ENCODE measurements around the gene VMP1.

VMP1 gene

DNA sequence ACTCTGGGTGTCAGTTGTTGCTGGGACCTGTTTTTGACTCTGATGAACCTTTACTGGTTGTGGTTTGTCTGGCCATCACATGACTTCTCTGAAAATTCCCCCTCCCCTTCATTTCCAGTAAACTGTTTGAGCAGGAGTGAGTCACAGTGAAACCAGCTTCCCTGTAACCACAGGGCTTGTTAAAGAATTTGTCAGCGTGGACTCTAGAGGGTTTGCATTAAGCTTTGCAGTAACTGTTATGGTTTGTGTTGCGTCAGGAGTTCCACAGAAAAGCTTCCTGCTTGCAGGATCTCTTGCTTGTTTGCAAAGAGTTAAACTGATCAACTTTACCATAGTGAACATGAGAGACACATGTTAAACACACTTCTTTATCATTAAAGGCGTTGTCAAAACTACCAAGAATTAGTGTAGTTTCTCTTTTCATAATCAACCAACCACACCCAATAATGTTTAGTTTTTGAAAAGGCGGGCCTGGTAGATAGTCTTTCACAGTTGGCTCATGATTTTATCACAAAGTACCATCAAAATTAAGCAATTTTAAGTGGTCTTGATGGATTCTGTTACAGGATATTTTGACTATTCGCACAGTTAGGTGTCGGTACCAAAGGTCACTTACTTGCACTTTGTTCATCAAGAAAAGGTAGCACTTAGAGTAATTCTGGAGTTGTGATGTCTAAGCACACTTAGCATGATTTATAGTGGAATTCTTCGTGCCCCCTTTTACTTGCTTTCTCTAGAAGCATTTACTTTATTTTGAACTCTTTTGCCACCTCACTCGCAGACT lies 79.3 kb downstream of the VMP1 start (continued):
- TF ChIP-seq ZNF610 (tag by site-specific recombination; IDR thresholded peaks at IDR 0.05; ENCODE audit: borderline replicate concordance) (no peak), ZNF76 (tag by site-specific recombination; IDR thresholded peaks at IDR 0.05; ENCODE audit: borderline replicate concordance, low read depth) (no peak; the same call in 1 of the 2 replicates), ZFP69B (tag by site-specific recombination; IDR thresholded peaks at IDR 0.05) (peak; percentile 80; the same call in 1 of the 2 replicates), ZBTB20 (tag by site-specific recombination; IDR thresholded peaks at IDR 0.05) (0 out of 2 replicates have a peak, but pooled peaks have one; percentile 46), ZNF629 (tag by site-specific recombination; IDR thresholded peaks at IDR 0.05) (peak; percentile 96), ZBTB1 (tag by site-specific recombination; IDR thresholded peaks at IDR 0.05) (no peak), ZNF571 (tag by site-specific recombination; IDR thresholded peaks at IDR 0.05) (no peak), ZNF140 (tag by site-specific recombination; IDR thresholded peaks at IDR 0.05) (no peak), ZNF624 (tag by site-specific recombination; IDR thresholded peaks at IDR 0.05) (no peak), RBAK (tag by site-specific recombination; IDR thresholded peaks at IDR 0.05) (no peak), ZNF133 (tag by site-specific recombination; IDR thresholded peaks at IDR 0.05) (no peak), WT1 (tag by site-specific recombination; IDR thresholded peaks at IDR 0.05) (peak; percentile 67; the same call in 1 of the 2 replicates), REPIN1 (tag by site-specific recombination; IDR thresholded peaks at IDR 0.05; ENCODE audit: low read depth) (no peak), IKZF3 (tag by site-specific recombination; IDR thresholded peaks at IDR 0.05) (peak; percentile 95), ZNF341 (tag by site-specific recombination; IDR thresholded peaks at IDR 0.05; ENCODE audit: low read depth) (no peak), ZNF654 (tag by site-specific recombination; IDR thresholded peaks at IDR 0.05; ENCODE audit: low read depth) (peak; percentile 3; the same call in 1 of the 2 replicates), ZNF155 (tag by site-specific recombination; IDR thresholded peaks at IDR 0.05) (no peak), GLIS1 (tag by site-specific recombination; IDR thresholded peaks at IDR 0.05) (peak; percentile 34; the same call in 1 of the 2 replicates), SP3 (tag by site-specific recombination; IDR thresholded peaks at IDR 0.05) (peak; percentile 40), ZBTB7A (tag by site-specific recombination; IDR thresholded peaks at IDR 0.05; ENCODE audit: low read depth) (no peak), ZNF560 (tag by site-specific recombination; IDR thresholded peaks at IDR 0.05; ENCODE audit: borderline replicate concordance) (no peak), ZBTB48 (tag by site-specific recombination; IDR thresholded peaks at IDR 0.05) (no peak), ZNF174 (tag by site-specific recombination; IDR thresholded peaks at IDR 0.05) (no peak), ZNF146 (tag by site-specific recombination; IDR thresholded peaks at IDR 0.05) (no peak), ZNF239 (tag by site-specific recombination; IDR thresholded peaks at IDR 0.05) (no peak)
- TF ChIP-seq, protein P1, sequence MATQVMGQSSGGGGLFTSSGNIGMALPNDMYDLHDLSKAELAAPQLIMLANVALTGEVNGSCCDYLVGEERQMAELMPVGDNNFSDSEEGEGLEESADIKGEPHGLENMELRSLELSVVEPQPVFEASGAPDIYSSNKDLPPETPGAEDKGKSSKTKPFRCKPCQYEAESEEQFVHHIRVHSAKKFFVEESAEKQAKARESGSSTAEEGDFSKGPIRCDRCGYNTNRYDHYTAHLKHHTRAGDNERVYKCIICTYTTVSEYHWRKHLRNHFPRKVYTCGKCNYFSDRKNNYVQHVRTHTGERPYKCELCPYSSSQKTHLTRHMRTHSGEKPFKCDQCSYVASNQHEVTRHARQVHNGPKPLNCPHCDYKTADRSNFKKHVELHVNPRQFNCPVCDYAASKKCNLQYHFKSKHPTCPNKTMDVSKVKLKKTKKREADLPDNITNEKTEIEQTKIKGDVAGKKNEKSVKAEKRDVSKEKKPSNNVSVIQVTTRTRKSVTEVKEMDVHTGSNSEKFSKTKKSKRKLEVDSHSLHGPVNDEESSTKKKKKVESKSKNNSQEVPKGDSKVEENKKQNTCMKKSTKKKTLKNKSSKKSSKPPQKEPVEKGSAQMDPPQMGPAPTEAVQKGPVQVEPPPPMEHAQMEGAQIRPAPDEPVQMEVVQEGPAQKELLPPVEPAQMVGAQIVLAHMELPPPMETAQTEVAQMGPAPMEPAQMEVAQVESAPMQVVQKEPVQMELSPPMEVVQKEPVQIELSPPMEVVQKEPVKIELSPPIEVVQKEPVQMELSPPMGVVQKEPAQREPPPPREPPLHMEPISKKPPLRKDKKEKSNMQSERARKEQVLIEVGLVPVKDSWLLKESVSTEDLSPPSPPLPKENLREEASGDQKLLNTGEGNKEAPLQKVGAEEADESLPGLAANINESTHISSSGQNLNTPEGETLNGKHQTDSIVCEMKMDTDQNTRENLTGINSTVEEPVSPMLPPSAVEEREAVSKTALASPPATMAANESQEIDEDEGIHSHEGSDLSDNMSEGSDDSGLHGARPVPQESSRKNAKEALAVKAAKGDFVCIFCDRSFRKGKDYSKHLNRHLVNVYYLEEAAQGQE (tag by site-specific recombination; IDR thresholded peaks at IDR 0.05) = no peak
- TF ChIP-seq, protein P2, sequence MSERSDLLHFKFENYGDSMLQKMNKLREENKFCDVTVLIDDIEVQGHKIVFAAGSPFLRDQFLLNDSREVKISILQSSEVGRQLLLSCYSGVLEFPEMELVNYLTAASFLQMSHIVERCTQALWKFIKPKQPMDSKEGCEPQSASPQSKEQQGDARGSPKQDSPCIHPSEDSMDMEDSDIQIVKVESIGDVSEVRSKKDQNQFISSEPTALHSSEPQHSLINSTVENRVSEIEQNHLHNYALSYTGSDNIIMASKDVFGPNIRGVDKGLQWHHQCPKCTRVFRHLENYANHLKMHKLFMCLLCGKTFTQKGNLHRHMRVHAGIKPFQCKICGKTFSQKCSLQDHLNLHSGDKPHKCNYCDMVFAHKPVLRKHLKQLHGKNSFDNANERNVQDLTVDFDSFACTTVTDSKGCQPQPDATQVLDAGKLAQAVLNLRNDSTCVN (tag by site-specific recombination; optimal IDR thresholded peaks at IDR 0.05) = no peak
- TF ChIP-seq, protein P3, sequence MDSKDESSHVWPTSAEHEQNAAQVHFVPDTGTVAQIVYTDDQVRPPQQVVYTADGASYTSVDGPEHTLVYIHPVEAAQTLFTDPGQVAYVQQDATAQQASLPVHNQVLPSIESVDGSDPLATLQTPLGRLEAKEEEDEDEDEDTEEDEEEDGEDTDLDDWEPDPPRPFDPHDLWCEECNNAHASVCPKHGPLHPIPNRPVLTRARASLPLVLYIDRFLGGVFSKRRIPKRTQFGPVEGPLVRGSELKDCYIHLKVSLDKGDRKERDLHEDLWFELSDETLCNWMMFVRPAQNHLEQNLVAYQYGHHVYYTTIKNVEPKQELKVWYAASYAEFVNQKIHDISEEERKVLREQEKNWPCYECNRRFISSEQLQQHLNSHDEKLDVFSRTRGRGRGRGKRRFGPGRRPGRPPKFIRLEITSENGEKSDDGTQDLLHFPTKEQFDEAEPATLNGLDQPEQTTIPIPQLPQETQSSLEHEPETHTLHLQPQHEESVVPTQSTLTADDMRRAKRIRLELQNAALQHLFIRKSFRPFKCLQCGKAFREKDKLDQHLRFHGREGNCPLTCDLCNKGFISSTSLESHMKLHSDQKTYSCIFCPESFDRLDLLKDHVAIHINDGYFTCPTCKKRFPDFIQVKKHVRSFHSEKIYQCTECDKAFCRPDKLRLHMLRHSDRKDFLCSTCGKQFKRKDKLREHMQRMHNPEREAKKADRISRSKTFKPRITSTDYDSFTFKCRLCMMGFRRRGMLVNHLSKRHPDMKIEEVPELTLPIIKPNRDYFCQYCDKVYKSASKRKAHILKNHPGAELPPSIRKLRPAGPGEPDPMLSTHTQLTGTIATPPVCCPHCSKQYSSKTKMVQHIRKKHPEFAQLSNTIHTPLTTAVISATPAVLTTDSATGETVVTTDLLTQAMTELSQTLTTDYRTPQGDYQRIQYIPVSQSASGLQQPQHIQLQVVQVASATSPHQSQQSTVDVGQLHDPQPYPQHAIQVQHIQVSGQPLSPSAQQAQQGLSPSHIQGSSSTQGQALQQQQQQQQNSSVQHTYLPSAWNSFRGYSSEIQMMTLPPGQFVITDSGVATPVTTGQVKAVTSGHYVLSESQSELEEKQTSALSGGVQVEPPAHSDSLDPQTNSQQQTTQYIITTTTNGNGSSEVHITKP (tag by site-specific recombination; IDR thresholded peaks at IDR 0.05) = peak; percentile 80
- TF ChIP-seq, protein P4, sequence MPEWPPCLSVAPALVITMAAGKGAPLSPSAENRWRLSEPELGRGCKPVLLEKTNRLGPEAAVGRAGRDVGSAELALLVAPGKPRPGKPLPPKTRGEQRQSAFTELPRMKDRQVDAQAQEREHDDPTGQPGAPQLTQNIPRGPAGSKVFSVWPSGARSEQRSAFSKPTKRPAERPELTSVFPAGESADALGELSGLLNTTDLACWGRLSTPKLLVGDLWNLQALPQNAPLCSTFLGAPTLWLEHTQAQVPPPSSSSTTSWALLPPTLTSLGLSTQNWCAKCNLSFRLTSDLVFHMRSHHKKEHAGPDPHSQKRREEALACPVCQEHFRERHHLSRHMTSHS (tag by site-specific recombination; IDR thresholded peaks at IDR 0.05) = no peak
- TF ChIP-seq, protein P5, sequence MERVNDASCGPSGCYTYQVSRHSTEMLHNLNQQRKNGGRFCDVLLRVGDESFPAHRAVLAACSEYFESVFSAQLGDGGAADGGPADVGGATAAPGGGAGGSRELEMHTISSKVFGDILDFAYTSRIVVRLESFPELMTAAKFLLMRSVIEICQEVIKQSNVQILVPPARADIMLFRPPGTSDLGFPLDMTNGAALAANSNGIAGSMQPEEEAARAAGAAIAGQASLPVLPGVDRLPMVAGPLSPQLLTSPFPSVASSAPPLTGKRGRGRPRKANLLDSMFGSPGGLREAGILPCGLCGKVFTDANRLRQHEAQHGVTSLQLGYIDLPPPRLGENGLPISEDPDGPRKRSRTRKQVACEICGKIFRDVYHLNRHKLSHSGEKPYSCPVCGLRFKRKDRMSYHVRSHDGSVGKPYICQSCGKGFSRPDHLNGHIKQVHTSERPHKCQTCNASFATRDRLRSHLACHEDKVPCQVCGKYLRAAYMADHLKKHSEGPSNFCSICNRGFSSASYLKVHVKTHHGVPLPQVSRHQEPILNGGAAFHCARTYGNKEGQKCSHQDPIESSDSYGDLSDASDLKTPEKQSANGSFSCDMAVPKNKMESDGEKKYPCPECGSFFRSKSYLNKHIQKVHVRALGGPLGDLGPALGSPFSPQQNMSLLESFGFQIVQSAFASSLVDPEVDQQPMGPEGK (tag by site-specific recombination; IDR thresholded peaks at IDR 0.05) = peak; percentile 81
